ENCODE results near the gene PHLDB3. TPM values are rescaled to one million over a fixed set of nuclear protein-coding genes. Genes with fewer than 3 reads are reported as not detected.
A peak's percentile ranks its signal among the peaks of the same experiment; 100 is the strongest.
"Not testable (repeated sequence)": the region's sequence is repeated elsewhere in the genome, so short reads cannot be mapped to it uniquely, and the experiment has no call there.

Gene PHLDB3
- total RNA-seq, 1 experiment from 2014 or later = 9.0 TPM

GRCh38 chr19:43522929-43523328 lies 18.4 kb upstream of the PHLDB3 start:
- intact Hi-C loops (cut with micrococcal nuclease; ENCODE audit: unreplicated experiment) = no loop called here
- no peak overlapping the region for H3K4me3 ChIP-seq (ENCODE audit: low read depth, low read length, poor library complexity, severe bottlenecking)
- BruUV-seq (replicated peaks) = no TSS peak
- H3K36me3 ChIP-seq (ENCODE audit: insufficient read depth, low read length, poor library complexity, severe bottlenecking) = no peaks in the 10 kb centered on the region
- no peaks in the 10 kb centered on the region for H3K27me3 ChIP-seq (replicated peaks; ENCODE audit: insufficient read depth, low read depth, low read length, poor library complexity)
- H3K4me1 ChIP-seq (ENCODE audit: insufficient read depth, low read length, poor library complexity, severe bottlenecking) = peaks cover 4% of the 10 kb centered on the region
- CTCF ChIA-PET = no interaction called here
- no peak overlapping the region for H3K27ac ChIP-seq (ENCODE audit: low read depth, low read length, poor library complexity, severe bottlenecking)
- POLR2A ChIA-PET (ENCODE audit: low non-redundant PET) = no interaction called here
- no peak for DNase-seq (ENCODE audit: low spot score)
- no peak for TF ChIP-seq CTCF (conservative IDR thresholded peaks at IDR 0.05; ENCODE audit: low read depth, low read length)
- no peaks in the 10 kb centered on the region for H3K9me3 ChIP-seq (ENCODE audit: low read depth, low read length, poor library complexity, severe bottlenecking)

GRCh38 chr19:43519436-43520088 lies 15.0 kb upstream of the PHLDB3 start:
- DNase-seq (ENCODE audit: low spot score) = peak; percentile 89
- ChIA-PET CTCF (interaction anchor here (0.5 to 2.4 kb wide), 17 partner anchors 9 to 249 kb away, joined by 3 to 102 read pairs (median 4); partner anchors contain the start of genes LYPD3, PHLDB3 and ZNF575), POLR2A (ENCODE audit: low non-redundant PET) (interaction anchor here (0.5 to 0.6 kb wide), 2 partner anchors 10 to 87 kb away, joined by 3 to 11 read pairs; no protein-coding TSS in a partner anchor)
- intact Hi-C loops (cut with micrococcal nuclease; ENCODE audit: unreplicated experiment) = loop anchor here (1.0 to 5.0 kb wide), 2 partner anchors 72 to 87 kb away; no protein-coding TSS in a partner anchor
- Histone ChIP-seq H3K4me3 (ENCODE audit: low read depth, low read length, poor library complexity, severe bottlenecking) (no peak overlapping the region), H3K27ac (ENCODE audit: low read depth, low read length, poor library complexity, severe bottlenecking) (no peak overlapping the region), H3K36me3 (ENCODE audit: insufficient read depth, low read length, poor library complexity, severe bottlenecking) (no peaks in the 10 kb centered on the region), H3K4me1 (ENCODE audit: insufficient read depth, low read length, poor library complexity, severe bottlenecking) (no peaks in the 10 kb centered on the region), H3K27me3 (replicated peaks; ENCODE audit: insufficient read depth, low read depth, low read length, poor library complexity) (no peaks in the 10 kb centered on the region), H3K9me3 (ENCODE audit: low read depth, low read length, poor library complexity, severe bottlenecking) (no peaks in the 10 kb centered on the region)
- TF ChIP-seq CTCF (conservative IDR thresholded peaks at IDR 0.05; ENCODE audit: low read depth, low read length) = peak; percentile 94
- no peak for TF ChIP-seq EZH2 (IDR thresholded peaks at IDR 0.05; ENCODE audit: borderline replicate concordance, low read depth, low read length, poor library complexity, severe bottlenecking)
- BruUV-seq (replicated peaks) = no TSS peak

- CTCF ChIA-PET = interaction anchor here (1.4 kb wide), 1 partner anchor 71 kb away, joined by 11 read pairs; no protein-coding TSS in a partner anchor
- Histone ChIP-seq H3K9me3 (ENCODE audit: low read depth, low read length, poor library complexity, severe bottlenecking) (no peaks in the 10 kb centered on the region), H3K27me3 (replicated peaks; ENCODE audit: insufficient read depth, low read depth, low read length, poor library complexity) (no peaks in the 10 kb centered on the region), H3K4me1 (ENCODE audit: insufficient read depth, low read length, poor library complexity, severe bottlenecking) (no peaks in the 10 kb centered on the region), H3K36me3 (ENCODE audit: insufficient read depth, low read length, poor library complexity, severe bottlenecking) (no peaks in the 10 kb centered on the region), H3K27ac (ENCODE audit: low read depth, low read length, poor library complexity, severe bottlenecking) (no peak overlapping the region), H3K4me3 (ENCODE audit: low read depth, low read length, poor library complexity, severe bottlenecking) (no peak overlapping the region)
- intact Hi-C loops (cut with micrococcal nuclease; ENCODE audit: unreplicated experiment) = loop anchor here (5.0 kb wide), 1 partner anchor 86 kb away; no protein-coding TSS in a partner anchor
- BruUV-seq (replicated peaks) = no TSS peak
- TF ChIP-seq EZH2 (IDR thresholded peaks at IDR 0.05; ENCODE audit: borderline replicate concordance, low read depth, low read length, poor library complexity, severe bottlenecking) = no peak
- TF ChIP-seq CTCF (conservative IDR thresholded peaks at IDR 0.05; ENCODE audit: low read depth, low read length) = no peak
- no peak for DNase-seq (ENCODE audit: low spot score)
- POLR2A ChIA-PET (ENCODE audit: low non-redundant PET) = no interaction called here
Observed at GRCh38 chr19:43518051-43518450, 13.5 kb upstream of the PHLDB3 start.

- POLR2A ChIA-PET (ENCODE audit: low non-redundant PET); H3K36me3 ChIP-seq (ENCODE audit: insufficient read depth, low read length, poor library complexity, severe bottlenecking); CTCF ChIA-PET: not testable (repeated sequence)
Observed at GRCh38 chr19:43512399-43512798, 7.9 kb upstream of the PHLDB3 start.

More at GRCh38 chr19:43512399-43512798, 7.9 kb upstream of the PHLDB3 start:
- intact Hi-C loops (cut with micrococcal nuclease; ENCODE audit: unreplicated experiment); BruUV-seq (replicated peaks); H3K9me3 ChIP-seq (ENCODE audit: low read depth, low read length, poor library complexity, severe bottlenecking); H3K4me3 ChIP-seq (ENCODE audit: low read depth, low read length, poor library complexity, severe bottlenecking); H3K27me3 ChIP-seq (replicated peaks; ENCODE audit: insufficient read depth, low read depth, low read length, poor library complexity); DNase-seq (ENCODE audit: low spot score); H3K4me1 ChIP-seq (ENCODE audit: insufficient read depth, low read length, poor library complexity, severe bottlenecking); H3K27ac ChIP-seq (ENCODE audit: low read depth, low read length, poor library complexity, severe bottlenecking): not testable (repeated sequence)

All from A673 (cell line).